GM19438 (cell line): ENCODE measurements around the gene DMRTB1.

Experiments used
- ATAC-seq: cut with Tn5 transposase; IDR thresholded peaks from one replicate; pipeline ENCODE4 v1.9.1; 2021; ENCODE audit warnings: low read depth; ENCODE audit not compliant: unreplicated experiment

DMRTB1 gene

GRCh38 chr1:53462769-53463501 is 3.7 kb downstream of the DMRTB1 start:
- ATAC-seq, result no peak

- no peak for ATAC-seq
These were observed 5.0 kb downstream of the DMRTB1 start for GRCh38 chr1:53463961-53464899.

GRCh38 chr1:53465023-53465957 is 6.1 kb downstream of the DMRTB1 start:
- ATAC-seq, result no peak

- ATAC-seq, result no peak
These were observed 8.2 kb downstream of the DMRTB1 start for GRCh38 chr1:53467391-53467790.

- ATAC-seq, result no peak
These were observed 9.2 kb downstream of the DMRTB1 start for GRCh38 chr1:53468374-53468773.

- ATAC-seq, result no peak
These were observed 10.2 kb downstream of the DMRTB1 start for GRCh38 chr1:53469373-53469772.

GRCh38 chr1:53470155-53470554 is 11.0 kb downstream of the DMRTB1 start:
- no peak for ATAC-seq

- no peak for ATAC-seq
These were observed 11.4 kb downstream of the DMRTB1 start for GRCh38 chr1:53470584-53470983.

- ATAC-seq, result no peak
These were observed 11.8 kb downstream of the DMRTB1 start for GRCh38 chr1:53471000-53471399.

- ATAC-seq, result no peak
These were observed 14.3 kb downstream of the DMRTB1 start for GRCh38 chr1:53473463-53473862.

- ATAC-seq, result no peak
These were observed 16.5 kb downstream of the DMRTB1 start for GRCh38 chr1:53475664-53476063.

GRCh38 chr1:53476579-53476978 is 17.4 kb downstream of the DMRTB1 start:
- ATAC-seq, result no peak

- no peak for ATAC-seq
These were observed 18.7 kb downstream of the DMRTB1 start for GRCh38 chr1:53477651-53478501.

- ATAC-seq, result no peak
These were observed 19.3 kb downstream of the DMRTB1 start for GRCh38 chr1:53478502-53478818.

- no peak for ATAC-seq
These were observed 21.5 kb downstream of the DMRTB1 start for GRCh38 chr1:53480678-53481077.

GRCh38 chr1:53481456-53481855 is 22.3 kb downstream of the DMRTB1 start:
- no peak for ATAC-seq

- ATAC-seq, result no peak
These were observed 23.4 kb downstream of the DMRTB1 start for GRCh38 chr1:53482441-53483153.

- ATAC-seq, result no peak
These were observed 24.0 kb downstream of the DMRTB1 start for GRCh38 chr1:53483170-53483569.

GRCh38 chr1:53483656-53484055 is 24.5 kb downstream of the DMRTB1 start:
- no peak for ATAC-seq
